Glutamatergic neuron (in vitro differentiated cells): Measurements from ENCODE around the gene STARD13. TPM values are rescaled to one million over a fixed set of nuclear protein-coding genes. Genes with fewer than 3 reads are reported as not detected.
A peak's percentile ranks its signal among the peaks of the same experiment; 100 is the strongest.

Experiments
- DNase-seq: peaks from one replicate; pipeline ENCODE4 v3.0.0; 2022
- H3K27ac Mint-ChIP-seq: one replicate; pipeline ENCODE4 v1.8.0; 2020; ENCODE audit warnings: mild to moderate bottlenecking, mixed read lengths, inconsistent platforms; ENCODE audit not compliant: unreplicated experiment
- H3K27me3 Mint-ChIP-seq: one replicate; pipeline ENCODE4 v1.8.0; 2020; ENCODE audit warnings: mild to moderate bottlenecking, moderate library complexity, mixed read lengths, inconsistent platforms; ENCODE audit not compliant: unreplicated experiment
- H3K36me3 Mint-ChIP-seq: one replicate; pipeline ENCODE4 v1.8.0; 2020; ENCODE audit warnings: mild to moderate bottlenecking, mixed read lengths, inconsistent platforms; ENCODE audit not compliant: unreplicated experiment
- H3K4me1 Mint-ChIP-seq: one replicate; pipeline ENCODE4 v1.8.0; 2020; ENCODE audit warnings: mild to moderate bottlenecking, low read depth, mixed read lengths, inconsistent platforms; ENCODE audit not compliant: unreplicated experiment
- H3K4me3 Mint-ChIP-seq: one replicate; pipeline ENCODE4 v1.8.0; 2020; ENCODE audit warnings: mild to moderate bottlenecking, mixed read lengths, inconsistent platforms; ENCODE audit not compliant: unreplicated experiment
- H3K9me3 Mint-ChIP-seq: one replicate; pipeline ENCODE4 v1.8.0; 2020; ENCODE audit warnings: mild to moderate bottlenecking, moderate library complexity, mixed read lengths, inconsistent platforms; ENCODE audit not compliant: unreplicated experiment
- CTCF ChIP-seq: fragments of 200-600 bp; sonication (generic); IDR thresholded peaks from one replicate; pipeline ENCODE4 v1.5.0; 2021; ENCODE audit not compliant: partially characterized antibody, unreplicated experiment
- total RNA-seq: library from RNA; stranded (reverse); fragmentation: NEBNext Ultra II Directional; extraction: Animal tissue kit (Norgen Biotek cat#: 25700); gene quantifications from one replicate; pipeline ENCODE4 v1.2.1, GENCODE V29; 2021; ENCODE audit not compliant: unreplicated experiment

The STARD13 gene
- total RNA-seq, 1 donor from 2014 or later: 36.4 TPM

GRCh38 chr13:33129886-33130285 lies 155.7 kb downstream of the STARD13 start:
- Mint-ChIP-seq H3K27me3 (no peaks in the 10 kb centered on the region), H3K27ac (no peak overlapping the region), H3K4me3 (no peak overlapping the region), H3K9me3 (peaks cover 3% of the 10 kb centered on the region), H3K36me3 (peaks cover 8% of the 10 kb centered on the region), H3K4me1 (peaks cover 6% of the 10 kb centered on the region)
- no peak for DNase-seq
- TF ChIP-seq CTCF: no peak

GRCh38 chr13:33129094-33129832 lies 156.3 kb downstream of the STARD13 start:
- Mint-ChIP-seq H3K9me3 (peaks cover 3% of the 10 kb centered on the region), H3K4me3 (no peak overlapping the region), H3K27me3 (no peaks in the 10 kb centered on the region), H3K4me1 (peaks cover 6% of the 10 kb centered on the region), H3K36me3 (peaks cover 8% of the 10 kb centered on the region), H3K27ac (no peak overlapping the region)
- TF ChIP-seq CTCF: no peak
- no peak for DNase-seq

GRCh38 chr13:33128134-33128533 lies 157.4 kb downstream of the STARD13 start:
- H3K4me3 Mint-ChIP-seq: no peak overlapping the region
- DNase-seq: no peak
- no peak for TF ChIP-seq CTCF
- peak overlapping the region; percentile 24 for H3K27ac Mint-ChIP-seq
- peaks cover 3% of the 10 kb centered on the region for H3K9me3 Mint-ChIP-seq
- peaks cover 8% of the 10 kb centered on the region for H3K36me3 Mint-ChIP-seq
- H3K4me1 Mint-ChIP-seq: peaks cover 6% of the 10 kb centered on the region
- H3K27me3 Mint-ChIP-seq: no peaks in the 10 kb centered on the region

DNA sequence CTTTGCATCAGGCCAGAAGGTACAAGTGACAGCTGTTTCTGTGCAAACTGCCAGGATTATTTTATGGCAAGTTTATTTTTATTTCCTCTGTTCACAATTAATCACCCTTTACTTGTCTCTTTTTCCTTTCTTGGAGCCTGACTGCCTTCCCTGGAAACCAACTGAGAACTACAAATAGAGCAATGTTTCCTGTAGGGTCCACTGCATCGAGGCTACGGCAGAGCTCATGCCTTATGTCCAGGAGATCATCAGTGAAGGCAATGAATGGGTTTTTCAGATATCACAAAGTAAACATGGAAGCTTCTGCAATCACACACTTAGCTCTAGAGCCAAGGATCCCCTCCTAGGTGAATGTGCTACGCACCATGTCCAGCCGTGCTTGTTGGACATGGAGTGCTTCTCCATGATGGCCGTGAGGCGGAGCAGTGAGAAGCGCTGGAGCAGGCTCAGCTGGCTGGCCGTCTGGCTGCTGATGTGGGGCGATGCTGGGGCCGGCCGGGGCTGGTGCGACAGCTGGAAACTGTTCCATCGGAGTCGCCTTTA lies 158.5 kb downstream of the STARD13 start:
- Mint-ChIP-seq H3K9me3 (peaks cover 3% of the 10 kb centered on the region), H3K27me3 (no peaks in the 10 kb centered on the region), H3K36me3 (peaks cover 13% of the 10 kb centered on the region), H3K27ac (peak overlapping the region; percentile 24), H3K4me1 (peaks cover 6% of the 10 kb centered on the region), H3K4me3 (no peak overlapping the region)
- no peak for TF ChIP-seq CTCF
- peak; percentile 32 for DNase-seq
